Panc1 (cell line): ENCODE results near the gene SENP7. TPM values are rescaled to one million over a fixed set of nuclear protein-coding genes. Genes with fewer than 3 reads are reported as not detected.
"Not testable (repeated sequence)": the region's sequence is repeated elsewhere in the genome, so short reads cannot be mapped to it uniquely, and the experiment has no call there.

ENCODE experiments used
- ATAC-seq: fragments of 200-7000 bp; cut with Tn5 transposase; 2 replicates; pipeline ENCODE4 v1.9.1; 2020; ENCODE audit warnings: mild to moderate bottlenecking, moderate library complexity
- BruUV-seq: library from RNA; stranded (reverse); fragments of 400-500 nt; replicated peaks from 2 replicates; lab custom pipeline; 2021; lab: Mats Ljungman, UMichigan
- CTCF ChIA-PET: fragments of 300-600 bp; sonication (Branson Sonifier 250); formaldehyde crosslinking; loops from one replicate; lab custom pipeline; 2022; ENCODE audit warnings: antibody characterized with exemption; lab: Charles Lee
- POLR2A ChIA-PET: fragments of 300-600 bp; sonication (Branson Sonifier 250); formaldehyde crosslinking; loops from one replicate; lab custom pipeline; 2022; ENCODE audit warnings: antibody characterized with exemption; lab: Charles Lee
- DNase-seq: peaks from one replicate; pipeline ENCODE4 v3.0.0-alpha.2; 2010; ENCODE audit warnings: low read depth, low spot score
- H3K27ac ChIP-seq: 2 replicates; pipeline ENCODE4 v1.5.1; 2011; ENCODE audit warnings: mild to moderate bottlenecking, low read length, inconsistent platforms
- H3K27me3 ChIP-seq: fragments of 200-500 bp; sonication (Bioruptor generic); 2 replicates; pipeline ENCODE4 v1.6.0; 2014; ENCODE audit warnings: low read length, inconsistent platforms; ENCODE audit not compliant: control insufficient read depth, insufficient read depth
- H3K36me3 ChIP-seq: fragments of 200-500 bp; sonication (Bioruptor generic); 2 replicates; pipeline ENCODE4 v1.5.1; 2014; ENCODE audit warnings: inconsistent platforms, mild to moderate bottlenecking, low read length, moderate library complexity; ENCODE audit not compliant: control insufficient read depth, insufficient read depth
- H3K4me1 ChIP-seq: 2 replicates; pipeline ENCODE4 v1.5.1; 2011; ENCODE audit warnings: inconsistent platforms, mild to moderate bottlenecking, low read length, moderate library complexity; ENCODE audit not compliant: control insufficient read depth, insufficient read depth
- H3K4me3 ChIP-seq, 2 experiments: 2 replicates each; pipeline ENCODE4 v1.5.1; 2011 to 2012; ENCODE audit warnings: low read depth in 2 of 2, low read length in 2 of 2, mild to moderate bottlenecking in 2 of 2, inconsistent platforms in 1 of 2, moderate library complexity in 1 of 2
- H3K9me3 ChIP-seq: fragments of 200-500 bp; sonication (Bioruptor generic); 2 replicates; pipeline ENCODE4 v1.5.1; 2014; ENCODE audit warnings: low read depth, mild to moderate bottlenecking, inconsistent platforms, low read length, moderate library complexity; ENCODE audit not compliant: control insufficient read depth, insufficient read depth
- POLR2AphosphoS5 ChIP-seq: IDR thresholded peaks from 2 replicates; pipeline ENCODE4 v1.6.1; 2012; ENCODE audit warnings: mild to moderate bottlenecking, low read depth, low read length, moderate library complexity
- REST ChIP-seq, 2 experiments: IDR thresholded peaks; 2 replicates each; pipeline ENCODE4 v1.6.1; 2011 to 2012; ENCODE audit warnings: low read depth in 2 of 2, control low read depth in 1 of 2, low read length in 1 of 2, mild to moderate bottlenecking in 1 of 2, moderate library complexity in 1 of 2; ENCODE audit not compliant: insufficient read depth in 1 of 2
- SIN3A ChIP-seq: IDR thresholded peaks from 2 replicates; pipeline ENCODE4 v1.6.1; 2012; ENCODE audit warnings: low read depth, mild to moderate bottlenecking, low read length, moderate library complexity, borderline replicate concordance; ENCODE audit not compliant: insufficient read depth
- TCF7L2 ChIP-seq: IDR thresholded peaks from 2 replicates; pipeline ENCODE4 v1.6.1; 2011; ENCODE audit warnings: mild to moderate bottlenecking, low read depth, low read length, inconsistent platforms
- in situ Hi-C: cut with HindIII; loops from 2 replicates; pipeline ENCODE4 v1.10.0; 2016; ENCODE audit warnings: low sequenced_read_pairs, low pct_unique_long_range_greater_than_20kb
- intact Hi-C: fragments of 100-400 bp; cut with micrococcal nuclease; formaldehyde crosslinking; loops from one replicate; pipeline ENCODE4 v1.10.0; 2022; ENCODE audit not compliant: unreplicated experiment
- total RNA-seq: library from RNA; stranded (reverse); gene quantifications from one replicate; pipeline ENCODE4 v1.2.1, GENCODE V29; 2021; ENCODE audit not compliant: unreplicated experiment
- TF ChIP-seq, protein P1 (sequence below): fragments of 450-650 bp; IDR thresholded peaks from 2 replicates; pipeline ENCODE4 v1.5.1; 2017; ENCODE audit warnings: mild to moderate bottlenecking

Gene SENP7
- total RNA-seq, 1 experiment from 2014 or later: 10.1 TPM

GRCh38 chr3:101454629-101455028 lies 58.4 kb downstream of the SENP7 start:
- H3K27ac ChIP-seq: no peak overlapping the region
- intact Hi-C loops (no loop called here), in situ Hi-C loops (no loop called here)
- CTCF ChIA-PET: no interaction called here
- POLR2A ChIA-PET: no interaction called here
- no peaks in the 10 kb centered on the region for H3K9me3 ChIP-seq
- H3K36me3 ChIP-seq: no peaks in the 10 kb centered on the region
- H3K27me3 ChIP-seq: no peaks in the 10 kb centered on the region
- DNase-seq: no peak
- ATAC-seq: no peak
- no peak overlapping the region for H3K4me3 ChIP-seq
- no TSS peak for BruUV-seq
- TF ChIP-seq, protein P1, sequence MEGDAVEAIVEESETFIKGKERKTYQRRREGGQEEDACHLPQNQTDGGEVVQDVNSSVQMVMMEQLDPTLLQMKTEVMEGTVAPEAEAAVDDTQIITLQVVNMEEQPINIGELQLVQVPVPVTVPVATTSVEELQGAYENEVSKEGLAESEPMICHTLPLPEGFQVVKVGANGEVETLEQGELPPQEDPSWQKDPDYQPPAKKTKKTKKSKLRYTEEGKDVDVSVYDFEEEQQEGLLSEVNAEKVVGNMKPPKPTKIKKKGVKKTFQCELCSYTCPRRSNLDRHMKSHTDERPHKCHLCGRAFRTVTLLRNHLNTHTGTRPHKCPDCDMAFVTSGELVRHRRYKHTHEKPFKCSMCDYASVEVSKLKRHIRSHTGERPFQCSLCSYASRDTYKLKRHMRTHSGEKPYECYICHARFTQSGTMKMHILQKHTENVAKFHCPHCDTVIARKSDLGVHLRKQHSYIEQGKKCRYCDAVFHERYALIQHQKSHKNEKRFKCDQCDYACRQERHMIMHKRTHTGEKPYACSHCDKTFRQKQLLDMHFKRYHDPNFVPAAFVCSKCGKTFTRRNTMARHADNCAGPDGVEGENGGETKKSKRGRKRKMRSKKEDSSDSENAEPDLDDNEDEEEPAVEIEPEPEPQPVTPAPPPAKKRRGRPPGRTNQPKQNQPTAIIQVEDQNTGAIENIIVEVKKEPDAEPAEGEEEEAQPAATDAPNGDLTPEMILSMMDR: no peak
- no peak for TF ChIP-seq TCF7L2
- no peak for TF ChIP-seq SIN3A
- no peak for TF ChIP-seq POLR2AphosphoS5
- TF ChIP-seq REST (IDR thresholded peaks at IDR 0.05; ENCODE audit: insufficient read depth in 1 of 2, low read depth in 2 of 2, low read length in 1 of 2): no peak
- H3K4me1 ChIP-seq: no peaks in the 10 kb centered on the region

- ChIA-PET CTCF (no interaction called here), POLR2A (no interaction called here)
- intact Hi-C loops (no loop called here), in situ Hi-C loops (no loop called here)
- BruUV-seq: no TSS peak
- no peak for DNase-seq
- ATAC-seq: no peak
- no peak for TF ChIP-seq POLR2AphosphoS5
- no peak for TF ChIP-seq TCF7L2
- no peak for TF ChIP-seq SIN3A
- TF ChIP-seq, protein P1: no peak
- TF ChIP-seq REST (IDR thresholded peaks at IDR 0.05; ENCODE audit: insufficient read depth in 1 of 2, low read depth in 2 of 2, low read length in 1 of 2): no peak
- no peaks in the 10 kb centered on the region for H3K36me3 ChIP-seq
- H3K27ac ChIP-seq: no peak overlapping the region
- no peaks in the 10 kb centered on the region for H3K4me1 ChIP-seq
- H3K4me3 ChIP-seq: no peak overlapping the region
- no peaks in the 10 kb centered on the region for H3K27me3 ChIP-seq
- H3K9me3 ChIP-seq: no peaks in the 10 kb centered on the region
Observed at GRCh38 chr3:101453961-101454360, 59.1 kb downstream of the SENP7 start.

- H3K4me1 ChIP-seq, ATAC-seq, H3K4me3 ChIP-seq, BruUV-seq, H3K27ac ChIP-seq, H3K36me3 ChIP-seq, DNase-seq, CTCF ChIA-PET, in situ Hi-C loops, POLR2A ChIA-PET, H3K27me3 ChIP-seq, H3K9me3 ChIP-seq, intact Hi-C loops: not testable (repeated sequence)
Observed at GRCh38 chr3:101438641-101439040, 74.4 kb downstream of the SENP7 start.
